Measurements from ENCODE around the gene TIGD2. TPM values are rescaled to one million over a fixed set of nuclear protein-coding genes. Genes with fewer than 3 reads are reported as not detected.
A peak's percentile ranks its signal among the peaks of the same experiment; 100 is the strongest.

Gene TIGD2
- total and polyA plus RNA-seq, 2 experiments from 2014 or later: 2.1 to 6.7 TPM

DNA sequence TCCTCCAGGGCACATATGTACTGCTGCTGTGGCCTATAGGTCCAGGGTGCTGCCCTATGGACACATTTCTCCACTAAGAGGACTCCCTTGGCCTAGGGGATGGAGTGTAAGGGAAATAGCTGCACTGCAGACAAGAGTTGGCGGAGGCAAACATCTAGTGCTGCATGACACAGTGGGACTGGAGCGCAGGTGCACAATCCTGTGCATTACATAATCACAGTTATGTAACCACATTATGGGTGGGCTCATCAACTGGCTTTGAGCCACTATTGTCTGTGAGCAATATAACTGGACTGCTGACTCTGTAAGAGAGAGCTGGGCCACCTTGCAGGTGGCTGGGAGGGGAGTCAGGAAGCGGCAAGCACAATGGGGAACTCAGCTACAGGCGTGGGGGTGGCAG, 3.2 kb upstream of the TIGD2 start:
- Histone ChIP-seq H2AFZ (no peak overlapping the region), H3K4me3 (no peak overlapping the region), H3K4me2 (no peak overlapping the region), H3K27me3 (ENCODE audit: insufficient read depth) (peaks cover 40% of the 10 kb centered on the region), H4K20me1 (replicated peaks; ENCODE audit: insufficient read depth) (no peaks in the 10 kb centered on the region; the same call in 1 of the 2 replicates), H3K36me3 (ENCODE audit: insufficient read depth) (no peaks in the 10 kb centered on the region), H3K27ac (ENCODE audit: low read depth) (no peak overlapping the region), H3F3A (replicated peaks; ENCODE audit: low read depth) (no peaks in the 10 kb centered on the region), H3K79me2 (replicated peaks; ENCODE audit: insufficient read depth) (no peaks in the 10 kb centered on the region), H3K9me2 (ENCODE audit: insufficient read depth) (no peaks in the 10 kb centered on the region), H3K4me1 (ENCODE audit: insufficient read depth) (peaks cover 15% of the 10 kb centered on the region; the same call in 1 of the 2 replicates)
- no peak overlapping the region for H3K27ac Mint-ChIP-seq
- TF ChIP-seq STAT1 (IDR thresholded peaks at IDR 0.05; ENCODE audit: unreplicated experiment) (no peak), EZH2phosphoT487 (IDR thresholded peaks at IDR 0.05; ENCODE audit: unreplicated experiment) (no peak), ZNF331 (CRISPR knock-in tag; IDR thresholded peaks at IDR 0.05; ENCODE audit: low read depth) (no peak), JUNB (IDR thresholded peaks at IDR 0.05; ENCODE audit: unreplicated experiment) (no peak)
- TF ChIP-seq, protein P1, sequence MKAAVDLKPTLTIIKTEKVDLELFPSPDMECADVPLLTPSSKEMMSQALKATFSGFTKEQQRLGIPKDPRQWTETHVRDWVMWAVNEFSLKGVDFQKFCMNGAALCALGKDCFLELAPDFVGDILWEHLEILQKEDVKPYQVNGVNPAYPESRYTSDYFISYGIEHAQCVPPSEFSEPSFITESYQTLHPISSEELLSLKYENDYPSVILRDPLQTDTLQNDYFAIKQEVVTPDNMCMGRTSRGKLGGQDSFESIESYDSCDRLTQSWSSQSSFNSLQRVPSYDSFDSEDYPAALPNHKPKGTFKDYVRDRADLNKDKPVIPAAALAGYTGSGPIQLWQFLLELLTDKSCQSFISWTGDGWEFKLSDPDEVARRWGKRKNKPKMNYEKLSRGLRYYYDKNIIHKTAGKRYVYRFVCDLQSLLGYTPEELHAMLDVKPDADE (IDR thresholded peaks at IDR 0.05): no peak
- ATAC-seq (no peak), DNase-seq (ENCODE audit: low spot score) (peak; percentile 51)
- H3K27me3 Mint-ChIP-seq (ENCODE audit: insufficient read depth, low read depth, poor library complexity): peaks cover 29% of the 10 kb centered on the region
- H3K9me3 Mint-ChIP-seq: peaks cover 10% of the 10 kb centered on the region
- no peak overlapping the region; the same call in 2 of the 3 replicates for H3K4me3 Mint-ChIP-seq
- H3K36me3 Mint-ChIP-seq (ENCODE audit: low read depth): peaks cover 14% of the 10 kb centered on the region
- H3K4me1 Mint-ChIP-seq: peaks cover 18% of the 10 kb centered on the region

DNA sequence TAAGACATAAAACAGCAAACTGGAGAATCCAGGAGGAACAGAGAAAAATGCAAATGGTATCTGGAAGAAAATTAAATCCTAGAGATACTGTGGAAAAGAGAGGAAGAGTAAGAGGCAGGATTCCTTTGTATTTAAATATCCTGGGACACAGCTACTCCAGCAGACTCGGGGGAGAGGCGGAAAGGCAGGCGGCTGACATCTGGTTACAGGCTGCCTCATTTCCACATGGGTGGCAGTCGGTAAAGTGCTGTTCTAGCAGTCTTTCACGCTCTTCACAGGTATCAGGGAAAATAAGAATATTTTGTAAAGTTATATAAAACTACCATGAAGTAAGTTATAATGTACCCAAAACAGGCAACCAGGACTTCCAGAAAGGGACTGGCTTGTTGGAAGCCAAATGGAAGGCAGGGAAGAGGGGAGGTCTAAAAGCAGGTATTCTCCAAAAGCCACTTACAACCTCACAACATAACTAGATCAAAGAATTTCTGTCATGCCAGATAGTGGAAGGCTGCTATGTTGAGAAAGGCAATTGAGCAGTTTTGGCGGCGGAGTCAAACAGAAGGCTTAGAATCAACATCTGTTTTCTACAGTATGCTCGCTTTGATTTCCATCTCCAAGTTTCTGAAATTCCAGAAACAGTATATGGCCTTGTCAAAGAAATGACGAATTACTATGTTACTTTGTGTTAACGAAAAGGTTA, 1.3 kb upstream of the TIGD2 start:
- H3K27ac ChIP-seq (ENCODE audit: low read depth): no peak overlapping the region
- Mint-ChIP-seq H3K4me1 (peaks cover 18% of the 10 kb centered on the region), H3K27ac (no peak overlapping the region), H3K9me3 (peaks cover 10% of the 10 kb centered on the region), H3K36me3 (ENCODE audit: low read depth) (peaks cover 14% of the 10 kb centered on the region), H3K27me3 (ENCODE audit: insufficient read depth, low read depth, poor library complexity) (peaks cover 29% of the 10 kb centered on the region), H3K4me3 (peak overlapping the region; percentile 85)
- H3K9me2 ChIP-seq (ENCODE audit: insufficient read depth): no peaks in the 10 kb centered on the region
- no peak for ATAC-seq
- H2AFZ ChIP-seq: no peak overlapping the region
- peaks cover 40% of the 10 kb centered on the region for H3K27me3 ChIP-seq (ENCODE audit: insufficient read depth)
- no peaks in the 10 kb centered on the region for H3K79me2 ChIP-seq (replicated peaks; ENCODE audit: insufficient read depth)
- no peaks in the 10 kb centered on the region for H3F3A ChIP-seq (replicated peaks; ENCODE audit: low read depth)
- peak; percentile 21 for DNase-seq (ENCODE audit: low spot score)
- no peaks in the 10 kb centered on the region; the same call in 1 of the 2 replicates for H4K20me1 ChIP-seq (replicated peaks; ENCODE audit: insufficient read depth)
- TF ChIP-seq, protein P2, sequence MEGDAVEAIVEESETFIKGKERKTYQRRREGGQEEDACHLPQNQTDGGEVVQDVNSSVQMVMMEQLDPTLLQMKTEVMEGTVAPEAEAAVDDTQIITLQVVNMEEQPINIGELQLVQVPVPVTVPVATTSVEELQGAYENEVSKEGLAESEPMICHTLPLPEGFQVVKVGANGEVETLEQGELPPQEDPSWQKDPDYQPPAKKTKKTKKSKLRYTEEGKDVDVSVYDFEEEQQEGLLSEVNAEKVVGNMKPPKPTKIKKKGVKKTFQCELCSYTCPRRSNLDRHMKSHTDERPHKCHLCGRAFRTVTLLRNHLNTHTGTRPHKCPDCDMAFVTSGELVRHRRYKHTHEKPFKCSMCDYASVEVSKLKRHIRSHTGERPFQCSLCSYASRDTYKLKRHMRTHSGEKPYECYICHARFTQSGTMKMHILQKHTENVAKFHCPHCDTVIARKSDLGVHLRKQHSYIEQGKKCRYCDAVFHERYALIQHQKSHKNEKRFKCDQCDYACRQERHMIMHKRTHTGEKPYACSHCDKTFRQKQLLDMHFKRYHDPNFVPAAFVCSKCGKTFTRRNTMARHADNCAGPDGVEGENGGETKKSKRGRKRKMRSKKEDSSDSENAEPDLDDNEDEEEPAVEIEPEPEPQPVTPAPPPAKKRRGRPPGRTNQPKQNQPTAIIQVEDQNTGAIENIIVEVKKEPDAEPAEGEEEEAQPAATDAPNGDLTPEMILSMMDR (conservative IDR thresholded peaks at IDR 0.05; ENCODE audit: low read depth in 2 of 2): no peak
- peak overlapping the region; percentile 86 for H3K4me2 ChIP-seq
- H3K4me1 ChIP-seq (ENCODE audit: insufficient read depth): peaks cover 15% of the 10 kb centered on the region; the same call in 1 of the 2 replicates
- H3K4me3 ChIP-seq: peak overlapping the region; percentile 64
- H3K36me3 ChIP-seq (ENCODE audit: insufficient read depth): no peaks in the 10 kb centered on the region

Measured in GM23338 (cell line).